GM20000 (cell line): Measurements from ENCODE around the gene REX1BD.
A peak's percentile ranks its signal among the peaks of the same experiment; 100 is the strongest.

Experiments used
- DNase-seq: peaks from one replicate; pipeline ENCODE4 v3.0.0; 2012; ENCODE audit warnings: low spot score
- TF ChIP-seq, protein P1 (sequence below): IDR thresholded peaks from 2 replicates; pipeline ENCODE4 v1.5.1; 2012; ENCODE audit warnings: mild to moderate bottlenecking, control low read depth; ENCODE audit errors: extremely low read depth, missing control alignments

Gene REX1BD

DNA sequence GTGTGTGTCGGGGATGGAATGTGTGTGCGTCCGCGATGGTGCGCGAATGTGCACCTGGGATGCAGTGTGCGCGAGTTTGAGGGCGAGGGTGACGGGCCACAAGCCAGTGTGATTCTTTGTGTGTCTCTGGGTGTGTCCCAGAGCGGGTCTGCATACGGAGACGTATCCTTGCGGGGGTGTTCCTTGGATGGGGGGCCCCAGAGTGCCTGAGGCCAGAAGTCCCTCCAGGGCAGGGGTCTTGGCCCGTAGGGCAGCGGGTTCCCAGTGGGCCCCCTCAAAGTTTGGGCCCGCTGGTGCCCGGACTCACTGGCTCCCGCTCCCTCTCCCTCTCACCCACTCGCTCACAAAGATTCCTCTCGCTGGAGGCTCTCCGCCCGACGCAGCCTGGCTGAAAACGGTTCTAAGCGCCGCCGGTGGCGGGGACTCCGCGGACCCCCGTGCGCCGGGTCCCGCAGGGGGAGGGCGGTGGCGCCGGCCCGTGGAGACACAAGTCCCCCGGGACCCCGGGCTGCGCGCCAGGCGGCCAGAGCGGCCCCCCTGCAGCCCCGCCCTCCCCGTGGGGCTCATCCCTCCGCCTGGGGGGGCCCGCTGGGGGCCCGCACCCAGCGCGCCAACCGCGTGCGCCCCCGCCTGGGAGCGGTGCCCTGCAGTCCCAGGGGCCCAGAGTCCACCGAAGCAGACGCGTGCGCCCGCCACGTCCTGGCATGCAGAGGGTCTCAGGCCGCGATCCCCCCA, 17.1 kb downstream of the REX1BD start:
- TF ChIP-seq, protein P1, sequence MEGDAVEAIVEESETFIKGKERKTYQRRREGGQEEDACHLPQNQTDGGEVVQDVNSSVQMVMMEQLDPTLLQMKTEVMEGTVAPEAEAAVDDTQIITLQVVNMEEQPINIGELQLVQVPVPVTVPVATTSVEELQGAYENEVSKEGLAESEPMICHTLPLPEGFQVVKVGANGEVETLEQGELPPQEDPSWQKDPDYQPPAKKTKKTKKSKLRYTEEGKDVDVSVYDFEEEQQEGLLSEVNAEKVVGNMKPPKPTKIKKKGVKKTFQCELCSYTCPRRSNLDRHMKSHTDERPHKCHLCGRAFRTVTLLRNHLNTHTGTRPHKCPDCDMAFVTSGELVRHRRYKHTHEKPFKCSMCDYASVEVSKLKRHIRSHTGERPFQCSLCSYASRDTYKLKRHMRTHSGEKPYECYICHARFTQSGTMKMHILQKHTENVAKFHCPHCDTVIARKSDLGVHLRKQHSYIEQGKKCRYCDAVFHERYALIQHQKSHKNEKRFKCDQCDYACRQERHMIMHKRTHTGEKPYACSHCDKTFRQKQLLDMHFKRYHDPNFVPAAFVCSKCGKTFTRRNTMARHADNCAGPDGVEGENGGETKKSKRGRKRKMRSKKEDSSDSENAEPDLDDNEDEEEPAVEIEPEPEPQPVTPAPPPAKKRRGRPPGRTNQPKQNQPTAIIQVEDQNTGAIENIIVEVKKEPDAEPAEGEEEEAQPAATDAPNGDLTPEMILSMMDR, result no peak
- DNase-seq, result peak; percentile 49

DNA sequence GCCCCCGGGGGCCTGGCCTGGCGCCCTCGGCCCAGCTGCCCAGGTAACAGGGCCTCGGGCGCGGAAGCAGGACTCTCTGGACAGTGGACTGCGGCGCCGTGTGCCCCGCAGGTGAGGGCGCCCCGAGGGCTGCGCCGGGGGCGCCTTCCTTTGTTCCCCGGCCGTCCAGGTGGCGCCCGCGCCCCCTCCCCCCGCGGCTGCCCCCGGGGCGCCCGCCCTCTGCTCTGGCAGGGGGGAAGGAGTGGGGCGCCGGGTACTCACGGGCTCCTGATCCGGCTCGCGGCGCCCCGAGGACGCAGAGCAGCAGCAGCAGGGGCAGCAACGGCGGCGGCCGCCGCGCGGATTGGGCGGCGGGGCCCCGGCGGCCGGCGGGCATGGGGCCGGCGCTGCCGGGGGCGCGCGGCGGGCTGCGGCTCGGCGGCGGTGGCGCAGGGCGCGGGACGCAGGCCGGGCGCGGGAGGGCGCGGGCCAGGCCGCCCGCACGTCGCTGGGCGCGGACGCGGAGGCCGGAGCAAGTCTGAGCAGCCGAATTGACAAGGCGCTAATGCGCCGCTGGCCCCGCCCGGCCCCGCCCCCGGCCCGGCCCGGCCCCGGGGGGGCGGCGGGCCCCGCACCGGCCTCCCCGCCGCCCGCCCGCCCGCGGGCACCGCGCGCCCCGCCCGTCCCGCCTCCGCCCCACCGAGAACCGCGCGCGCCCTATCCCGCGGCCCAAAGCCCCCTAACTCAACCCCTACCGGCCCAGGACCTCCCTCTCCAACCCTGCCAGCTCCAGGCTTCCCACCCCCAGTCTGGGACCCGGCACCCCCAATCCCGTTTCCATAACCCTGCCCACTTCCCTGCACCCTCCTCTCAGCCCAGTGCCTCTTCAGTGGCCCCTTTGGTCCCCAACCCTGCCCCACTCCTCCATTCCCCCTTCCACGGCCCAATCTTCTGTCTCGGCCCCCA, 18.0 kb downstream of the REX1BD start, which contains the start of gene CRLF1:
CRLF1 (minus strand) TSS at position 519 of the 945 bp plus-strand sequence; CDS start at position 376, 143 bp downstream.
- TF ChIP-seq, protein P1, result no peak

DNA sequence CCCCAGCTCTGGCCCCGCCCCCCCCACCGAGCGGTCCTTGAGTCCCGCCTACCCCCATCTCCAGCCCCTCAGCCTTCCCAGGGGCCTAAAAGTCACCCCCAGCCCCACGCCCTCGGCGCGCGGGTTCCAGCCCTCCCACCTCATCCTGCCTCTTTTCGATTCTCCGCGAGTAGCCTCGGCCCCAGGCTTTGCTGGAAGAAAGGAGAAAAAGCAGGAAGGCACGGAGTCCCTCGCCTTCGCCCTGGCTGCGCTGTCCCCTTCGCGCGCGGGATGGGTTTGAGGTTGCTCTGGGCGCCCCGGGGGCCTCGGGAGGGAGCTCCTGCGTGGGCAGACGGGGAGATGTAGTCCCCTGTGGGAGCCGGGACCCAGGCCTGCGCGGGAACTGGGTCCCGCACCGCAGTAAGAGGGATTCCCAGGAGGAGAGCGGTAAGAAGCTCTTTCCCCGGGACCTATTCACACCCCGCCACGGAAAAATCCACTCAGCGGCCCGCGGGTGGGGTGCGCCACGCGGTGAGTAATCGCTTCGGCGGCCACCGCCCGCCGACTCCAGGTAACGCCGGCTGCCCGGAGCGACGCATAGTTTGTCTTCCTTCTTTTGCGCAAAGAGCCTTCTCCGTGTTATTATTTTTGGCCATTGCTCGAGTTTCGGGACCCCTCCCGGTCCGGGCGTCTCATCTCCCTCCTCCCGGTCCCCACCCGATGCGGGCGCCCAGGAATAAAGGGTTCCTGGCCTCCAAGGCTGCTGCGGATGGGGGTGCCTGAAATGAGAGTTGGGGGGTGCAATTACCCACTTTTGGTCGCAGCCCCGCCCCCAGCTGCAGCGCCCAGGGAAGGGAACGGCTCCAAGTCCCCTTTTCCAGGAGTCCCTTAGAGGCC, 18.9 kb downstream of the REX1BD start:
- TF ChIP-seq, protein P1, result no peak
- DNase-seq, result no peak

More for the DNA sequence above, 18.0 kb downstream of the REX1BD start, which contains the start of gene CRLF1:
- DNase-seq, result no peak

DNA sequence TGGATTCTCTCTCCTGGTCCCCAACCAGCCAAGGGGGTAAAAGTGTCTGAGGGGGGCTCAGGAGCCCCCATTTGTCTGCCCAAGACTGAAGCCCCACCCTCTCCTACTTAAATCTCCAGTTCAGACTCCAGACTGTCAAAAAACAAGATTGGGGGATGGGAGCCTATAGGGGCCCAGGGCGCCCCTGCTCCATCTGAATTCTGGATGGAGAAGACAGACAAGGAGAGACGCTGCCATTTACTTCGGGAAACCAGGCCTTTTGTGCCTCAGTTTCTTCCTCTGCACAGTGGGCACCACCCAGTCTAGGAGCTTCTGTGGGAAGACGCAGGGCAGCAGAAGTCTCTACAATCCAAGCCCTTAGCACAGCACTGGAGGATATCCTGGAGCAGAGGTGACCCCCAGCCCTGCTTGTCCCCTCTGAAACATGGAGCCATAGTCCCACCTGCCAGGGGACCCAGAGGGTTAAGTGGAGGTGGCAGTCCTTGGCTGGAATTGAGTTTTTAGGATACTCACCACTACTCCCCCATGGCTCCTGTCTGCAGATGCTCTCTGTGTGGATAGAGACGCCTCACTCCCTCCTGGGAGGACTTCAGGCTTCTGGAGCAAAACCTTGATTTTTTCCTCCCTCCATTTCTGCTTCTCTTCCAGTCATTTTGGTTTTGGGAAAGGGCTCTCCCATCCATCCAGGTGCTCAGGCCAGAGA, 19.7 kb downstream of the REX1BD start:
- TF ChIP-seq, protein P1, result no peak
- DNase-seq, result no peak

DNA sequence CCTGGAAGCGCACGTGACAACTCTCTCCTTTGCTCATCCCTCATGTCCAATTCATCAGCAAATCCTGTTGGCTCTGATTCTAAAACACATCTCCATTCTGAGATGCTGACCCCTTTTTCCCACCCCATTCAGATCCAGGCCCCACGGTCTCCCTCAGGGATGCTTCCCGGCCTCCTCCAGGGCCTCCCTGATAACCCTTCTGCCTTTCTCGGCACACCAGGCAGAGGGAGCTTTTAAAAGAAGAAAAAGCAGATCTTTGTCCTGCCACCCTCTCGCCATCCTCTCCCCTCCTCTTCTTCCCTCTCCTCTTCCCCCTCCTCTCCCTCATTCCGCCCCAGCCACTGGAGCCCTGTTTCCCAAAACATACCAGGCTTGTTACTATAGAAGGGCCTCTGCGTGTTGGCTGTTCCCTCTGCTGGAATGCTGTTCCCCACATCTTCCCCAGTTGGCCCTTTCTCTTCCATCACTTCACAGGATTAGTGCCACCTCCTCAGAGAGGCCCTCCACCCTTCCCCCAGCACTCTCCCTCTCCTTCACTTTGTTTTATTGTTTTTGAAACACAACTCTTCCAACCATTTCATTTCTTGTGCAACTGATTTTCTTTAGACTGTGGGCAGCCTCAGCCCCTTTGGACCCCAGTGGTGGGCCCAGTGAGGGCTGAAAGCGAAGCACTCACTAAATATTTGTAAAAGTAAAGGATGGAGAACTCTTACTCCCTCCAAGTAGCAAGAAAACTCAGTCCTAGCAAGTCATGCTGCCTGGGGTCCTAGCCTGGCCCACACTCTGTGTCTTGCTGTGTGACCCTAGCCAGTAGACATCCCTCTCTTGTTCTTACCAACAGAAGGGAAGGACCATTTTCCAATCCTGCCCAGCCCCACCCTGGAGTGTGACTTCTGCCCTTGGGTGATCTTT, 20.5 kb downstream of the REX1BD start:
- no peak for DNase-seq
- TF ChIP-seq, protein P1, result no peak

DNA sequence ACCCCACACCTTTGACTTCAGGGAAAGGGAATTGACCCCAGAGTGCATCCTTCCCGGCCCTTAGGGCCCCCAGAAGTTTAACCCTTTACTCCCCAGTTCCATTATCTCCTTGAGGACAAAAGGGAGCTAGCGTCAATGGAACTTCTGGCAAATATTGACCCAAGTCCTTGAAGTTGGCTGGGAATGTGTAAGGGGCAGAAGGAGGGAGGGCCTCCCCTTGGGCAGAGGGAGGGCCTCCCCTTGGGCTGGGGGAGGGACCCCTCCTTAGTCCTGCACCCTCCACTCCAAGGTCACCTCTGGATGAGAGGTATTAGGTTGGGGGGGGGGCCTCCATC, 21.1 kb downstream of the REX1BD start:
- TF ChIP-seq, protein P1, result no peak
- no peak for DNase-seq
